ENCODE measurements around the gene NUP205. TPM values are rescaled to one million over a fixed set of nuclear protein-coding genes. Genes with fewer than 3 reads are reported as not detected.

The NUP205 gene
- total and polyA plus RNA-seq, 2 of the 13 experiments (the other 11 are each of a cell fraction or from before 2014, with no cell fraction given) = 46.2 to 87.2 TPM

DNA sequence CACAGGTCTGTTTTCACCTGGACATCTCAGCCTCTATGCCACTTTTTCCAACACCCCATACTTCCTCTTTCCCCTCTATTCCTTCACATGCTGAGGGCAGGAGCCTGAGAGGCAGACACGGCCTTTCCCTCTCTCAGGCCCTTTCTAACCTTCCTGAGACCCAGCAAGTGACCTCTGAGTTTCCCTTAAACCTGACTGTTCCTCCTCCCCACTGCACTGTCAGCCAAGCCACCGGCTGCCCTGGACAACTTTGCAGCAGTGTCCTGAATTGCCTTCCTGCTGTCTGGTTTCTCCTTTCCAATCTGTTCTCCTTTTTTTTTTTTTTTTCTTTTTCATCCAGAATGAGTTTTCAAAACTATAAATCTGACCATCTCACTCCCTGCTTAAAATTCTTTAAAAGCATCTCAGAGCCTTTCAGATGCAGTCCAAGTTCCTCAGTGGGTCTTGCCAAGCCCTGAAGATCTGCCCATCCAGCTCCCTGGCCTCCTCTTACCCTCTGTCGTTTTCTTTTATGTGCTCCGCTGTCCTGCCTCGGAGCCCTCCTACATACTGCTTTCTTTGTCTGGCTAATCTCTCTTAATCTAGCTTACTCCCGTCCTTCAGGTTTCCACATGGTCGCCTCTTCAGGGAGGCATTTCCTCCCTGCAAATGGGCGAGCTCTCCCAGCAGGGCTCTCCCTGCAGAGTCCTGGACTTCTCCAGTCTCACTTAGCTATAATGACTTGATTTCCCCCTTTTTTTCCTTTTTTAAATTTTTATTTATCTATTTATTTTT is 139.7 kb downstream of the NUP205 start:
- intact Hi-C loops (cut with micrococcal nuclease; ENCODE audit: unreplicated experiment) = no loop called here
- Histone ChIP-seq H3K79me2 (ENCODE audit: insufficient read depth, low read length) (no peaks in the 10 kb centered on the region), H3K27ac (ENCODE audit: extremely low read length, insufficient read depth, low read length) (no peak overlapping the region), H3K4me3 (replicated peaks in 1 of 3; ENCODE audit: insufficient read depth in 1 of 3, low read depth in 2 of 3, low read length in 3 of 3) (no peak overlapping the region), H3K4me2 (ENCODE audit: low read depth, low read length) (no peak overlapping the region), H3K27me3 (ENCODE audit: control insufficient read depth in 1 of 2, insufficient read depth in 2 of 2, low read length in 2 of 2) (no peaks in the 10 kb centered on the region), H3K9me3 (ENCODE audit: low read length) (no peaks in the 10 kb centered on the region), H3K36me3 (replicated peaks in 1 of 2; ENCODE audit: control insufficient read depth in 1 of 2, insufficient read depth in 2 of 2, low read length in 2 of 2) (no peaks in the 10 kb centered on the region), H2AFZ (ENCODE audit: low read length) (no peak overlapping the region), H4K20me1 (ENCODE audit: insufficient read depth, low read length) (no peaks in the 10 kb centered on the region), H3K4me1 (ENCODE audit: insufficient read depth, low read length) (peaks cover 14% of the 10 kb centered on the region; the same call in 1 of the 2 replicates), H3K9ac (ENCODE audit: insufficient read depth, low read depth, low read length) (no peak overlapping the region)
- WGBS (ENCODE audit: low lambda C conversion rate) = 34% methylated on average over 8 of the region's 8 CpGs
- ATAC-seq (peak; percentile 29; the same call in 1 of the 3 replicates), FAIRE-seq (no peak), DNase-seq (ENCODE audit: low spot score) (no peak)
- in situ Hi-C loops (cut with HindIII; ENCODE audit: extremely low pct_ligation_motif_present, low pct_unique_long_range_greater_than_20kb) = no loop called here
- no TSS peak for BruUV-seq (replicated peaks)
- TF ChIP-seq, protein P1, sequence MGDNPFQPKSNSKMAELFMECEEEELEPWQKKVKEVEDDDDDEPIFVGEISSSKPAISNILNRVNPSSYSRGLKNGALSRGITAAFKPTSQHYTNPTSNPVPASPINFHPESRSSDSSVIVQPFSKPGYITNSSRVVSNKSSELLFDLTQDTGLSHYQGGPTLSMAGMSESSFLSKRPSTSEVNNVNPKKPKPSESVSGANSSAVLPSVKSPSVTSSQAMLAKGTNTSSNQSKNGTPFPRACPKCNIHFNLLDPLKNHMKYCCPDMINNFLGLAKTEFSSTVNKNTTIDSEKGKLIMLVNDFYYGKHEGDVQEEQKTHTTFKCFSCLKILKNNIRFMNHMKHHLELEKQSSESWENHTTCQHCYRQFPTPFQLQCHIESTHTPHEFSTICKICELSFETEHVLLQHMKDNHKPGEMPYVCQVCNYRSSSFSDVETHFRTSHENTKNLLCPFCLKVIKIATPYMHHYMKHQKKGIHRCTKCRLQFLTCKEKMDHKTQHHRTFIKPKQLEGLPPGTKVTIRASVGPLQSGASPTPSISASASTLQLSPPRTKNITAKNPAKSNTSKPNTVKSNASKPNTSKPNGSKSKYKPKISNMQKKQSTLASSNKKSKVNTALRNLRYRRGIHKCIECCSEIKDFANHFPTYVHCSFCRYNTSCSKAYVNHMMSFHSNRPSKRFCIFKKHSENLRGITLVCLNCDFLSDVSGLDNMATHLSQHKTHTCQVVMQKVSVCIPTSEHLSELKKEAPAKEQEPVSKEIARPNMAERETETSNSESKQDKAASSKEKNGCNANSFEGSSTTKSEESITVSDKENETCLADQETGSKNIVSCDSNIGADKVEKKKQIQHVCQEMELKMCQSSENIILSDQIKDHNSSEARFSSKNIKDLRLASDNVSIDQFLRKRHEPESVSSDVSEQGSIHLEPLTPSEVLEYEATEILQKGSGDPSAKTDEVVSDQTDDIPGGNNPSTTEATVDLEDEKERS (CRISPR knock-in tag; IDR thresholded peaks at IDR 0.05) = no peak
- TF ChIP-seq ZSCAN12 (CRISPR knock-in tag; IDR thresholded peaks at IDR 0.05) (no peak), SIN3A (IDR thresholded peaks at IDR 0.05; ENCODE audit: borderline replicate concordance, low read depth, low read length) (no peak), MED13 (CRISPR knock-in tag; IDR thresholded peaks at IDR 0.05) (no peak), ZNF282 (IDR thresholded peaks at IDR 0.05; ENCODE audit: partially characterized antibody) (no peak), HNF4G (IDR thresholded peaks at IDR 0.05; ENCODE audit: borderline replicate concordance, low read depth, low read length) (no peak), HNF4G (CRISPR knock-in tag; IDR thresholded peaks at IDR 0.05; ENCODE audit: borderline replicate concordance, low read depth) (no peak), RXRB (CRISPR knock-in tag; IDR thresholded peaks at IDR 0.05; ENCODE audit: borderline replicate concordance) (no peak), TBX3 (IDR thresholded peaks at IDR 0.05; ENCODE audit: borderline replicate concordance) (no peak), SAP130 (CRISPR knock-in tag; IDR thresholded peaks at IDR 0.05; ENCODE audit: low read depth) (no peak)
- TF ChIP-seq, protein P2, sequence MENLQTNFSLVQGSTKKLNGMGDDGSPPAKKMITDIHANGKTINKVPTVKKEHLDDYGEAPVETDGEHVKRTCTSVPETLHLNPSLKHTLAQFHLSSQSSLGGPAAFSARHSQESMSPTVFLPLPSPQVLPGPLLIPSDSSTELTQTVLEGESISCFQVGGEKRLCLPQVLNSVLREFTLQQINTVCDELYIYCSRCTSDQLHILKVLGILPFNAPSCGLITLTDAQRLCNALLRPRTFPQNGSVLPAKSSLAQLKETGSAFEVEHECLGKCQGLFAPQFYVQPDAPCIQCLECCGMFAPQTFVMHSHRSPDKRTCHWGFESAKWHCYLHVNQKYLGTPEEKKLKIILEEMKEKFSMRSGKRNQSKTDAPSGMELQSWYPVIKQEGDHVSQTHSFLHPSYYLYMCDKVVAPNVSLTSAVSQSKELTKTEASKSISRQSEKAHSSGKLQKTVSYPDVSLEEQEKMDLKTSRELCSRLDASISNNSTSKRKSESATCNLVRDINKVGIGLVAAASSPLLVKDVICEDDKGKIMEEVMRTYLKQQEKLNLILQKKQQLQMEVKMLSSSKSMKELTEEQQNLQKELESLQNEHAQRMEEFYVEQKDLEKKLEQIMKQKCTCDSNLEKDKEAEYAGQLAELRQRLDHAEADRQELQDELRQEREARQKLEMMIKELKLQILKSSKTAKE (CRISPR knock-in tag; IDR thresholded peaks at IDR 0.05; ENCODE audit: borderline replicate concordance) = no peak
- POLR2A ChIA-PET = no interaction called here
- CTCF ChIA-PET (ENCODE audit: low intra/inter-chr PET ratio, low total read pairs) = no interaction called here

Data from HepG2 (cell line).